Measurements from ENCODE around the gene SLC16A4.
"Not testable (repeated sequence)": the region's sequence is repeated elsewhere in the genome, so short reads cannot be mapped to it uniquely, and the experiment has no call there.

Gene SLC16A4

GRCh38 chr1:110424699-110425611 is 34.1 kb upstream of the SLC16A4 start:
- no peaks in the 10 kb centered on the region for H3K4me1 ChIP-seq
- DNase-seq = no peak
- no peaks in the 10 kb centered on the region for H3K9me3 ChIP-seq
- TF ChIP-seq, protein P1, sequence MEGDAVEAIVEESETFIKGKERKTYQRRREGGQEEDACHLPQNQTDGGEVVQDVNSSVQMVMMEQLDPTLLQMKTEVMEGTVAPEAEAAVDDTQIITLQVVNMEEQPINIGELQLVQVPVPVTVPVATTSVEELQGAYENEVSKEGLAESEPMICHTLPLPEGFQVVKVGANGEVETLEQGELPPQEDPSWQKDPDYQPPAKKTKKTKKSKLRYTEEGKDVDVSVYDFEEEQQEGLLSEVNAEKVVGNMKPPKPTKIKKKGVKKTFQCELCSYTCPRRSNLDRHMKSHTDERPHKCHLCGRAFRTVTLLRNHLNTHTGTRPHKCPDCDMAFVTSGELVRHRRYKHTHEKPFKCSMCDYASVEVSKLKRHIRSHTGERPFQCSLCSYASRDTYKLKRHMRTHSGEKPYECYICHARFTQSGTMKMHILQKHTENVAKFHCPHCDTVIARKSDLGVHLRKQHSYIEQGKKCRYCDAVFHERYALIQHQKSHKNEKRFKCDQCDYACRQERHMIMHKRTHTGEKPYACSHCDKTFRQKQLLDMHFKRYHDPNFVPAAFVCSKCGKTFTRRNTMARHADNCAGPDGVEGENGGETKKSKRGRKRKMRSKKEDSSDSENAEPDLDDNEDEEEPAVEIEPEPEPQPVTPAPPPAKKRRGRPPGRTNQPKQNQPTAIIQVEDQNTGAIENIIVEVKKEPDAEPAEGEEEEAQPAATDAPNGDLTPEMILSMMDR (IDR thresholded peaks at IDR 0.05; ENCODE audit: low read depth, low read length) = no peak
- H3K36me3 ChIP-seq = no peaks in the 10 kb centered on the region
- H3K27me3 ChIP-seq = peaks cover 6% of the 10 kb centered on the region
- no peak overlapping the region for H3K4me3 ChIP-seq (ENCODE audit: low read depth, low read length)

DNA sequence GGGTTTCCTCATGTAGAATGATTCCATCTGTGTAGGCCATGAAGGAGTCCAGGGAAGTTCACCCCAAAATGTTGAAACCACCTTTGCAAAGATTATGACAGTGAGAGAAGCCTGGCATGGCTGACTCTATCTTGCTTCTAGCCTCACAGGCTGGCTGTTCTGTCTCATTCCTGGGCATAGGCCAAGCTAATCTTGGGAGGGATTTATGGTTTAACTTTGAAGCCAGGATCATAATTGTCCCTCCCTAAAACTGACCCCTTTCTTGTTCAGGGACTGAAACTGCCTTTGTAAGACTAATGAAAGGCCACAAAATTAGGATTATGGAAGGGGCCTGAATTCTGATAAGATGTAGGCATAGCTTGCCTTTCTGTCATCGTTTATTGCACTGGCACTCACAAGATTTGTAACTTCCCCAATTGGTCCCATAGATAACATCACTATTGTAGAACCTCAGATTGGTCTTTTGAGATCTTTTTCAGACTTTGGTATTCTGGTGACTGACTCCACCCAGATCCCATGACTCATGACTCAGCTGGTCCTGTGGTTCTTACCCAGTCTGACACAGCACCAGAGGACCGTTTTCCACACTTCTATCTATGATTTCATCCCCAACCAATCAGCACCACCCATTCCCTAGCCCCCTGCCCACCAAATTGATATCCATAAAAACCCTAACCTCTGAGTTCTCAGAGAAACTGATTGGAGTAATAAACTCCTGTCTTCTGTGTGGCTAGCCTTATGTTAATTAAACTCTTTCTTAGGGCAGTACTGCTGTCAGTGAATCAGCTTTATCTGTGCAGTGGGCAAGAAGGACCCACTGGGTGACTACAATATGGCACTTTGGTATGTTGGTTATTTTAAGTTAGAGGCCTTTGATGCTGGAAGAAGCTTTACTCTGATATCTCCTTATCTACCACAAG is 30.3 kb upstream of the SLC16A4 start:
- H3K4me1 ChIP-seq = no peaks in the 10 kb centered on the region
- no peaks in the 10 kb centered on the region for H3K36me3 ChIP-seq
- no peaks in the 10 kb centered on the region; the same call in 1 of the 2 replicates for H3K27me3 ChIP-seq
- H3K4me3 ChIP-seq (ENCODE audit: low read depth, low read length) = no peak overlapping the region
- TF ChIP-seq, protein P1 (IDR thresholded peaks at IDR 0.05; ENCODE audit: low read depth, low read length) = no peak
- no peak for DNase-seq
- no peaks in the 10 kb centered on the region for H3K9me3 ChIP-seq

DNA sequence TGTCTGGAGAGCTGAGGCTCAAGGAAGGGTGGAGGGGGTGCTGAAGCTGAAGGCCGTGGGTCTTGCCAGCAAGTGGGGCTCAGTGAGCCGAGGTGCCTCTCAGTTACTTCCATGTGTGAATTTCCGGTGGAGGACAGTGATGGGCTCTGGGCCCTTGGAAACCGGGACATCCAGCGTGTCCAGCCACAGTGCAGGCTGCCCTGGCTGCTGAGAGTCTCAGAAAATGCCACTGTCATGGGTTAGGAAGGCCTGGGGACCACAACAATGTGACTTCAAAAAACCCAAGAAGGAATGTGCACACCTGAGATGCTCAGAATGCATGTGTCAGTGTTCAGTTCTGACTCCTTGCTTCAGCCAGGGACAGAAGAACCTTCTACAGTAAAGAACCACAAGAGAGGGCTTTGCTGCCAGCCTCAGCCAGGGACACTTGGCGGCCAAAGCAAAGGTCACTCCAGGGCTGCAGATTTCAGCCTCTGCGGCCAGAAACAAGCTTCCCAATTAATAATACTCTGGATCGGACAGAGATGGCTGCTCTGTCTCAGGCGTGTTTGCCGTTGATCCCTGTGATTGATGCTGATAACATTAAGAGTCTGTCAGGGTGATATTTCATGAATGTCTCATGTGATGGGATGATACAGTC is 29.3 kb upstream of the SLC16A4 start:
- H3K9me3 ChIP-seq = no peaks in the 10 kb centered on the region
- H3K4me3 ChIP-seq (ENCODE audit: low read depth, low read length) = no peak overlapping the region
- H3K27me3 ChIP-seq = no peaks in the 10 kb centered on the region; the same call in 1 of the 2 replicates
- TF ChIP-seq, protein P1 (IDR thresholded peaks at IDR 0.05; ENCODE audit: low read depth, low read length) = no peak
- DNase-seq = no peak
- no peaks in the 10 kb centered on the region for H3K36me3 ChIP-seq
- H3K4me1 ChIP-seq = no peaks in the 10 kb centered on the region

DNA sequence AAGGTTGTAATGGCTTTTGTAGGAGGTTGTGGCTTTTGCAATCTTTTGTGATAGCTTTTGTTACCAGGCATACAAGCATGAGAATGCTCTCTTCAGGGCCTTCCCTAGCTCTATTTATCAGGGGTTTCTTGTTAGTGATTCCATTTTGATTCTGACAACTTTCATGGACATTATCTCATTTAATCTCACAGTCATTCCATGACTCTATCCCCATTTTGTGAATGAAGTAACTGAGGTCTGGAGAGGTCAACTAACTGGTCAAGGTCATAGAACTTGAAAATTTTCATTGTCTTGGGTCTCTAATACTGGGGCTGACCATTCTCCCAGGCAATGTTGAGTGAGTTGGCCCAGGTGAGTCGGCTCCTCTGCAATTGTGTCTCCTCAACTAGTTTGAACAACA is 27.9 kb upstream of the SLC16A4 start:
- no peaks in the 10 kb centered on the region for H3K36me3 ChIP-seq
- H3K4me3 ChIP-seq (ENCODE audit: low read depth, low read length) = no peak overlapping the region
- H3K27me3 ChIP-seq = no peaks in the 10 kb centered on the region; the same call in 1 of the 2 replicates
- no peak for DNase-seq
- H3K4me1 ChIP-seq = no peaks in the 10 kb centered on the region; the same call in 1 of the 2 replicates
- TF ChIP-seq, protein P1 (IDR thresholded peaks at IDR 0.05; ENCODE audit: low read depth, low read length) = no peak
- H3K9me3 ChIP-seq = no peaks in the 10 kb centered on the region

DNA sequence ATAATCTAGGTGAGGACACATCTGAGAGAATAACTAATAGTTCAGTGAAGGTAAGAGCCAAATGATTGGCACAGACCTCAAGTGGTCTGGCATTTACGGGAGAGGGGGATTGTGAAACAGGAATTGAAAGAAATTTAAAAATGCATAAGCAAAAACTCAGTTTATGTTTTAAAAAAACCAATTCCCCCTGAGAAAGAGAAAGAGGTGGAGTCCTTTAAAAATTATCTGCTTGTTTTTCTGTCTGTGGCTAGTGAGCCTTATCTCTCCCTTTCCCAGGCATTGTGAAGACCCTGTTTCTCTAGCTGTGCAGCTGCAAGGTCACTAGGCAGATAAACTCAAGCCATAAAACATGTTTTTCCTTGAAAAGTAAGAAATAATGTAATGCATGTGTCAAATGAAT is 22.2 kb upstream of the SLC16A4 start:
- not testable (repeated sequence) for DNase-seq; H3K4me3 ChIP-seq (ENCODE audit: low read depth, low read length); H3K36me3 ChIP-seq; H3K9me3 ChIP-seq; H3K27me3 ChIP-seq
- H3K4me1 ChIP-seq = peaks cover 10% of the 10 kb centered on the region

DNA sequence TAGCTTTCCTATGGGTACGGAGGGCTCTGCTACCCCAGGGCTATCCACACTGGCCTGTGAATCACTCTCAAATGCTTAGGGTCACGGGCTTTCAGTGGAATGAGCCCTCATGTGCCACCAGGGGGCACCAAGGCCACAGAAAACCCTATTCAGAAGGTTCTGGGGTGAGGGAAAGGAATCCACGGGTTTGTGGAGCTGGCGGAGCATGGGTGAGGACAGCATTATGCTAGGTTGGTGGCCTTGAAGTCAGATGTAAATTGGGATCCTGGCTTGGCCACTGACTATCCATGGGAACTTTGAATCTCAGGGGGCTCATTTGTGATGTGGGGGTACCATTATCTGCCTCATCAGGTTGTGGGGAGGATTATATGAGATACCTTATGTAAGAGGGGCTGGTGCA is 21.8 kb upstream of the SLC16A4 start:
- Histone ChIP-seq H3K4me1 (peaks cover 10% of the 10 kb centered on the region), H3K27me3 (no peaks in the 10 kb centered on the region; the same call in 1 of the 2 replicates), H3K4me3 (ENCODE audit: low read depth, low read length) (no peak overlapping the region), H3K9me3 (no peaks in the 10 kb centered on the region), H3K36me3 (no peaks in the 10 kb centered on the region)
- TF ChIP-seq, protein P1 (IDR thresholded peaks at IDR 0.05; ENCODE audit: low read depth, low read length) = peak; percentile 97
- peak; percentile 83 for DNase-seq

All from BE2C (cell line).